GM12874 (cell line): Measurements from ENCODE around the gene RPL29.

Experiments
- TF ChIP-seq, protein P1 (sequence below): IDR thresholded peaks from 2 replicates; pipeline ENCODE4 v1.5.1; 2011; ENCODE audit warnings: low read depth, mild to moderate bottlenecking, control low read depth, low read length, moderate library complexity; ENCODE audit not compliant: insufficient read depth

RPL29 gene

DNA sequence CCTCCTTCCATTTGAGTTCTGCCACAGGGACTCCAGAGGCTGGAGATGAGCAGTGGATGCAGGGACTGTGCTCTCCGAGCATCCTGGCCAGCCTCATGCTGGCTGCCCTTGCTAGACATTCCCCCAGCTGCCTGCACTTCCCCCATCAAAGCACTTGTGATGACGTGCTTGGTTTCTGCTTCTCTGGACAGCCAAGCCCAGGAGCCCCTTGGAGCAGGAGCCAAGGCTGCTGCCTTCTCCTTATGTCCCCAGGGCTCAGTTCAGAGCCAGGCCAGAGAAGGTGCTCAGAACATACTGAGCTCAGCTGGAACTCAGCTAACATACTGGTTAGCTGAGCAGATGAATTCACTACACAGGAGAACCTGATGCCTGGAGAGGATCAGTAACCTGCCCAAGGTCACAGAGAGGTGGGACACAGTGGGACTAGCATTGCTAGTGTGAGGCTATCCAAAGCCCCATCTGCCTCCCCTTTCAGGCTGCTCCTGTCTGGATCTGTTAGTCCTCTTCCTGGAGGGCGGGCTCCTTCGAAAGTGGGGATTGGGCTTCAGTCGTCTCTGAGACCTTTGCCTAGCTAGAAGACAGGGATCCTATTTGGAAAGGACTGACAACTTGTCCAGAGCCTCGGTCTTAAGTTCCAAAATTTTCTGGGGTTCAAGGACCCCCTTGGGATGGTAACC is 32.7 kb downstream of the RPL29 start:
- TF ChIP-seq, protein P1, sequence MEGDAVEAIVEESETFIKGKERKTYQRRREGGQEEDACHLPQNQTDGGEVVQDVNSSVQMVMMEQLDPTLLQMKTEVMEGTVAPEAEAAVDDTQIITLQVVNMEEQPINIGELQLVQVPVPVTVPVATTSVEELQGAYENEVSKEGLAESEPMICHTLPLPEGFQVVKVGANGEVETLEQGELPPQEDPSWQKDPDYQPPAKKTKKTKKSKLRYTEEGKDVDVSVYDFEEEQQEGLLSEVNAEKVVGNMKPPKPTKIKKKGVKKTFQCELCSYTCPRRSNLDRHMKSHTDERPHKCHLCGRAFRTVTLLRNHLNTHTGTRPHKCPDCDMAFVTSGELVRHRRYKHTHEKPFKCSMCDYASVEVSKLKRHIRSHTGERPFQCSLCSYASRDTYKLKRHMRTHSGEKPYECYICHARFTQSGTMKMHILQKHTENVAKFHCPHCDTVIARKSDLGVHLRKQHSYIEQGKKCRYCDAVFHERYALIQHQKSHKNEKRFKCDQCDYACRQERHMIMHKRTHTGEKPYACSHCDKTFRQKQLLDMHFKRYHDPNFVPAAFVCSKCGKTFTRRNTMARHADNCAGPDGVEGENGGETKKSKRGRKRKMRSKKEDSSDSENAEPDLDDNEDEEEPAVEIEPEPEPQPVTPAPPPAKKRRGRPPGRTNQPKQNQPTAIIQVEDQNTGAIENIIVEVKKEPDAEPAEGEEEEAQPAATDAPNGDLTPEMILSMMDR: no peak

DNA sequence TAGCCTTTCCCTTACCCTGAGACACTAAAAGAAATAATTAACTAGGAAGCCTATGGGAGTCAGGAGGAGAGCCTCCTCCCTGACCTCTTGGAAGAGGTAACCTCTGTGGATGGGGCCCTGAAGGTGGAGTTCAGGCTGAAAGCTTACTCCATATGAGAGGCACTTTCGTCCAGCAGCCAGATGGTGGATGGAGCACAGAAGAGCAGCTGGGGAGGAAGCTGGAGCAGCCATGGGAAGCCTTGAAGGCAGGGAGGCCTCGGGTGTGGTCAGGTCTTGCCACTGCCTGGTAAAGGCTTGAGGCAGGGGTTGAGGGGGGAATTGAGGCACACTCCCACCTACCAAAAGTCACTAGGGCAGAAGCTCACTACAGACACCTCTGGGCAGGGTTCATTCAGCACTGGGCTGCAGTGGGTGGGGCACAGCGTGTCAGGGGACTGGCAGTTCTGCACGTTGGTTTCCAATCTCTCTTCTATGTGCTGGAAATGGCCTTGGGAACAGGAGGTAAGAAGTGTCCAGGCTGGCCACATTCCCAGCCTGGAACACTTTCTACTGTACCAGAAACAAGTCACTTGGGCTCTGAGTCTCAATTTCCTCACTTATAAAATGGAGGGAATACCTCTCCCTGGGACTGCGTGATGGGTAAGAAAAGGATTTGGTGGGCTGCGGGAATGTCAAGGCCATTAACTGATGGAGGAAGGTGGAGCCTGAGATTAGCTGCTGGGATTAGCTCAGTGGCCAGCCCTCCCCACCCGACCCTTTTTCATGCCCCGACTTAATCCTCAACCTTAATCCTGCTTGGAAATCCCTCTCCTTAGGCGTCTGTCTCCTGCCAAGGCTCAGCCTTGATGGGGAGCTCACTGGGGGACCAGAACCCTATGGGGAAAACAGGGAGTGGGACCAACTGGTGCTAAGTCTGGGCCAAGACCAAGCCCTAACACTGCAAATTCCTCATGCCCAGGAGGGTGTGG is 33.8 kb downstream of the RPL29 start:
- TF ChIP-seq, protein P1: no peak

DNA sequence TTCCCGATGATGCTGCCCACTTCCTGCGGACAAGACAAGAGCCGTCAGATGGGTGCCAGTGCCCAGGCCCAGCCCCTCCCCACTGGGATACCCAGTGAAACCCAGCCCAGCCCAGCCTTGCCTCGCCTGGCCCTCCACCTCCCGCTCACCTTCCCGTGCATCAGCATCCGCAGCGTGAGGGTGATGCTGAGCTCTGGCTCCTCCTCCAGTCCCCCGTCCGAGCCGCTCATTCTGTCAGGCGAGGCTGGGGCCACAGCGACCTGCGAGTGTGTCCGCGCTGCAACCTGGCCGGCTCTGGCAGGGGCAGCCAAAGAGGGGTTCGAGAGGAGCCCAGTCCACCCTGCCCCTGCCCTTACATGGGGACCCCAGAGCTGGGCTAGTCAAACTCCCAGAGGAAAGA is 34.7 kb downstream of the RPL29 start:
- TF ChIP-seq, protein P1: no peak

DNA sequence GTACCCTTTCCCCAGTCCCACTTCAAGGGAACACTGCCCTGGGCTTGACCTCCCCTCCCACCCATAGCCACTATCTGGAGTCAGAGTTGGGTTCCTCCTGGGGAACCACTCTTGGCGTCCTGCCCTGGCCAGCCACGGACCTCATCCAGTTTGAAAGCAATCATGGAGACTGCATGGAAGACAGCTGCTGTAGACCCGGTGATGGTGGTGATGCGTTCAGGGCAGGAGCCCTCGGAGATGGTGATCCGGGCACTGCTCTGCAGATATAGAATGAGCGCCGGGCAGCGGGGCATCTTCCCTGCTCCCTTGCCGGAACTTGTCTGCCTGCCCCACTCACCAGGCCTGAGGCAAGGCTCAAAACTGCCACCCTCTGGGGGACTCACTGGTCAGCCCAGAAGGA is 35.3 kb downstream of the RPL29 start:
- TF ChIP-seq, protein P1: no peak

DNA sequence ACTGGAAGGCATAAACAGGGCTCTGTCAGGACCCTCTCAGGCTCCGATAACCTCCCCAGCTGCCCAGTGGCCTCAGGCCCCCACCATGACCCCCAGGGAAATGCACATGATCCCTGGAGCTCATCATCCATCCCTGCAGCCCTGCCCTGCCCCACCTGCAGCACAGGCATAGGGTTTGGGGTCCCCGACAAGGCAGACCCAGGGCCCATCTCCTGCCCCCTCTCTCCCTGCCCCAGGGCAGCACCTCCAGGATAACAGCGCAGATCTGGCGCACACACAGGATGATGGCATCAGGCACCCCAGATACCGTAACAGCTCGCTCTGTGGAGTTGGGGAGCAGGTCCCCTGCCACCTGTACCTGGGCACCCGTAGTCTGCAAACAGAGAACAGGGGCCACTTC is 36.0 kb downstream of the RPL29 start:
- TF ChIP-seq, protein P1: no peak

DNA sequence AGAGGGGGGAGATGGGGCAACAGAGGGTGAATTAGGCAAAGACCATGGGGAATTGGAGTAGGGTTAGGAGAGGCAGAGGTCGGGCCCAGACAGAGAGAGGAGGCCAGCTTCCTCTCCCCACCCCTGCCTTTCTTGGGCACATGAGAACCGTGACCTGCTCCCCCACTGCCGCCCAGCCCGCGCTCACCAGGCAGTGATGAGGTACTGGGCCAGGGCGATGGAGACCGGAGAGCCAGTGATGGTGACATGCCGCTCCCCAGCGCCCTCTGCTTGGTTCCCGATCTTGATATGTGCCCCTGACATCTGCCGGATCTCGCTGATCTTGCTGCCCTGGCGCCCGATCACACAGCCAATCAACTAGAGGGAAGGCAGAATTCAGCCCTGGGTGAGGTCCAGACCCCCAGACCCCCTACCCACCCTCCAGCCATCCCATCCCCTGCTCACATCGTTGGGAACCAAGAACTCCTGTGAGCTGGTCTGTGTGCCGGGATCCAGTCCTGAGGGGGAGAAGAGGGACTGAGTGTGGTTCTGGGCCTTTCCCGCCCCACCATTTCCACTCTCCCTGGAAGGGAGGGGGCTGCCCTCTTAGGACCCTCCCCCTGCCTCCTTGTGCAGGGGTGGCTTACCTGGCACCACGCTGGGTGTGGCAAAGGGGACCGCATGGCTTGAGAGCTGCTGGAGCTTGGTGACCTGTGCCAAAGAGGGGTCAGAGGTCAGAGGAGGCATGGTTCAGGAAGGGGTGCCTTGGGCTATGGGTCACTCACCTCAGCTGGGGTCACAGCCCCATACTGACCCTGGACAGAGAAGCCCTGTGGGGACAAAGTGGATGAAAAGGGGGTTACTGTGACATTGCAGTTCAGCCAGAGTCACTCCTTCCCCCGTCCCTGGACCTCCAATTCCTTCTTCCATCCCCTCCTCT is 36.8 kb downstream of the RPL29 start:
- TF ChIP-seq, protein P1: no peak
